ENCODE measurements around the gene RETREG2. TPM values are rescaled to one million over a fixed set of nuclear protein-coding genes. Genes with fewer than 3 reads are reported as not detected.

RETREG2 gene
- total and polyA plus RNA-seq, 2 experiments from 2014 or later: 13.2 to 41.8 TPM

DNA sequence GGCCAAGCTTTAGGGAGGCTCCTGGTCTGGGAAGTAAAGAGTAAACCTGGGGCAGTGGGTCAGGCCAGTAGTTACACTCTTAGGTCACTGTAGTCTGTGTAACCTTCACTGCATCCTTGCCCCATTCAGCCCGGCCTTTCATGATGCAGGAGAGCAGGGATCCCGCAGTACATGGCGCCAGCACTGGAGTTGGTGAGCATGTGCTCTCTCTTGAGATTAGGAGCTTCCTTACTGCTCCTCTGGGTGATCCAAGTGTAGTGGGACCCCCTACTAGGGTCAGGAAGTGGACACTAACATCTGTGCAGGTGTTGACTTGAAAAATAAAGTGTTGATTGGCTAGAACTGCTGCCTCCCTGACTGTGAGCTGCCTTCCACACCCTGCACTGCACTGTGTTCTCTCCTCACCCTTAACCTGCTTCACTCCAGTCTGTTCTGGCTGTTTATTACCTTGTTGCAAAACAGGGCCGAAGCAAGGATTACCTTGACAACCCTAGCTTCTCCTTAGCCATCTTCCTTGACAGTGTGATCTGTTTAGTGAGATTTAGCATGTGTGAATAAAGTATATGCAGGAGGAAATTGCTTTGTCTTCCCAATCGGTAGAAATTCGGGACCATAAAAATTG, 5.2 kb downstream of the RETREG2 start:
- no peak for ATAC-seq

More for the DNA sequence above, 5.2 kb downstream of the RETREG2 start:
- Histone ChIP-seq H3F3A (replicated peaks; ENCODE audit: low read depth) (0 out of 2 replicates have a peak, but pooled peaks cover 6% of the 10 kb centered on the region), H3K4me2 (no peak overlapping the region), H3K27me3 (ENCODE audit: insufficient read depth) (no peaks in the 10 kb centered on the region), H3K4me1 (ENCODE audit: insufficient read depth) (peaks cover 7% of the 10 kb centered on the region), H2AFZ (no peak overlapping the region), H3K27ac (ENCODE audit: low read depth) (no peak overlapping the region), H3K36me3 (ENCODE audit: insufficient read depth) (no peaks in the 10 kb centered on the region), H4K20me1 (replicated peaks; ENCODE audit: insufficient read depth) (no peaks in the 10 kb centered on the region; the same call in 1 of the 2 replicates), H3K9me2 (ENCODE audit: insufficient read depth) (no peaks in the 10 kb centered on the region), H3K4me3 (no peak overlapping the region), H3K79me2 (replicated peaks; ENCODE audit: insufficient read depth) (peaks cover 7% of the 10 kb centered on the region)
- TF ChIP-seq, protein P1, sequence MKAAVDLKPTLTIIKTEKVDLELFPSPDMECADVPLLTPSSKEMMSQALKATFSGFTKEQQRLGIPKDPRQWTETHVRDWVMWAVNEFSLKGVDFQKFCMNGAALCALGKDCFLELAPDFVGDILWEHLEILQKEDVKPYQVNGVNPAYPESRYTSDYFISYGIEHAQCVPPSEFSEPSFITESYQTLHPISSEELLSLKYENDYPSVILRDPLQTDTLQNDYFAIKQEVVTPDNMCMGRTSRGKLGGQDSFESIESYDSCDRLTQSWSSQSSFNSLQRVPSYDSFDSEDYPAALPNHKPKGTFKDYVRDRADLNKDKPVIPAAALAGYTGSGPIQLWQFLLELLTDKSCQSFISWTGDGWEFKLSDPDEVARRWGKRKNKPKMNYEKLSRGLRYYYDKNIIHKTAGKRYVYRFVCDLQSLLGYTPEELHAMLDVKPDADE (IDR thresholded peaks at IDR 0.05): no peak
- TF ChIP-seq JUNB (IDR thresholded peaks at IDR 0.05; ENCODE audit: unreplicated experiment) (no peak), ZNF114 (CRISPR knock-in tag; IDR thresholded peaks at IDR 0.05) (no peak), EZH2 (IDR thresholded peaks at IDR 0.05; ENCODE audit: low read depth, unreplicated experiment) (no peak), STAT1 (IDR thresholded peaks at IDR 0.05; ENCODE audit: unreplicated experiment) (no peak), POLR2AphosphoS5 (IDR thresholded peaks at IDR 0.05; ENCODE audit: low read depth) (no peak), EZH2phosphoT487 (IDR thresholded peaks at IDR 0.05; ENCODE audit: unreplicated experiment) (no peak), CREB1 (CRISPR knock-in tag; IDR thresholded peaks at IDR 0.05; ENCODE audit: low read depth) (no peak), NANOG (IDR thresholded peaks at IDR 0.05; ENCODE audit: borderline replicate concordance) (no peak), ZNF331 (CRISPR knock-in tag; IDR thresholded peaks at IDR 0.05; ENCODE audit: low read depth) (no peak)
- TF ChIP-seq, protein P2, sequence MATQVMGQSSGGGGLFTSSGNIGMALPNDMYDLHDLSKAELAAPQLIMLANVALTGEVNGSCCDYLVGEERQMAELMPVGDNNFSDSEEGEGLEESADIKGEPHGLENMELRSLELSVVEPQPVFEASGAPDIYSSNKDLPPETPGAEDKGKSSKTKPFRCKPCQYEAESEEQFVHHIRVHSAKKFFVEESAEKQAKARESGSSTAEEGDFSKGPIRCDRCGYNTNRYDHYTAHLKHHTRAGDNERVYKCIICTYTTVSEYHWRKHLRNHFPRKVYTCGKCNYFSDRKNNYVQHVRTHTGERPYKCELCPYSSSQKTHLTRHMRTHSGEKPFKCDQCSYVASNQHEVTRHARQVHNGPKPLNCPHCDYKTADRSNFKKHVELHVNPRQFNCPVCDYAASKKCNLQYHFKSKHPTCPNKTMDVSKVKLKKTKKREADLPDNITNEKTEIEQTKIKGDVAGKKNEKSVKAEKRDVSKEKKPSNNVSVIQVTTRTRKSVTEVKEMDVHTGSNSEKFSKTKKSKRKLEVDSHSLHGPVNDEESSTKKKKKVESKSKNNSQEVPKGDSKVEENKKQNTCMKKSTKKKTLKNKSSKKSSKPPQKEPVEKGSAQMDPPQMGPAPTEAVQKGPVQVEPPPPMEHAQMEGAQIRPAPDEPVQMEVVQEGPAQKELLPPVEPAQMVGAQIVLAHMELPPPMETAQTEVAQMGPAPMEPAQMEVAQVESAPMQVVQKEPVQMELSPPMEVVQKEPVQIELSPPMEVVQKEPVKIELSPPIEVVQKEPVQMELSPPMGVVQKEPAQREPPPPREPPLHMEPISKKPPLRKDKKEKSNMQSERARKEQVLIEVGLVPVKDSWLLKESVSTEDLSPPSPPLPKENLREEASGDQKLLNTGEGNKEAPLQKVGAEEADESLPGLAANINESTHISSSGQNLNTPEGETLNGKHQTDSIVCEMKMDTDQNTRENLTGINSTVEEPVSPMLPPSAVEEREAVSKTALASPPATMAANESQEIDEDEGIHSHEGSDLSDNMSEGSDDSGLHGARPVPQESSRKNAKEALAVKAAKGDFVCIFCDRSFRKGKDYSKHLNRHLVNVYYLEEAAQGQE (IDR thresholded peaks at IDR 0.05; ENCODE audit: unreplicated experiment): no peak
- TF ChIP-seq, protein P3, sequence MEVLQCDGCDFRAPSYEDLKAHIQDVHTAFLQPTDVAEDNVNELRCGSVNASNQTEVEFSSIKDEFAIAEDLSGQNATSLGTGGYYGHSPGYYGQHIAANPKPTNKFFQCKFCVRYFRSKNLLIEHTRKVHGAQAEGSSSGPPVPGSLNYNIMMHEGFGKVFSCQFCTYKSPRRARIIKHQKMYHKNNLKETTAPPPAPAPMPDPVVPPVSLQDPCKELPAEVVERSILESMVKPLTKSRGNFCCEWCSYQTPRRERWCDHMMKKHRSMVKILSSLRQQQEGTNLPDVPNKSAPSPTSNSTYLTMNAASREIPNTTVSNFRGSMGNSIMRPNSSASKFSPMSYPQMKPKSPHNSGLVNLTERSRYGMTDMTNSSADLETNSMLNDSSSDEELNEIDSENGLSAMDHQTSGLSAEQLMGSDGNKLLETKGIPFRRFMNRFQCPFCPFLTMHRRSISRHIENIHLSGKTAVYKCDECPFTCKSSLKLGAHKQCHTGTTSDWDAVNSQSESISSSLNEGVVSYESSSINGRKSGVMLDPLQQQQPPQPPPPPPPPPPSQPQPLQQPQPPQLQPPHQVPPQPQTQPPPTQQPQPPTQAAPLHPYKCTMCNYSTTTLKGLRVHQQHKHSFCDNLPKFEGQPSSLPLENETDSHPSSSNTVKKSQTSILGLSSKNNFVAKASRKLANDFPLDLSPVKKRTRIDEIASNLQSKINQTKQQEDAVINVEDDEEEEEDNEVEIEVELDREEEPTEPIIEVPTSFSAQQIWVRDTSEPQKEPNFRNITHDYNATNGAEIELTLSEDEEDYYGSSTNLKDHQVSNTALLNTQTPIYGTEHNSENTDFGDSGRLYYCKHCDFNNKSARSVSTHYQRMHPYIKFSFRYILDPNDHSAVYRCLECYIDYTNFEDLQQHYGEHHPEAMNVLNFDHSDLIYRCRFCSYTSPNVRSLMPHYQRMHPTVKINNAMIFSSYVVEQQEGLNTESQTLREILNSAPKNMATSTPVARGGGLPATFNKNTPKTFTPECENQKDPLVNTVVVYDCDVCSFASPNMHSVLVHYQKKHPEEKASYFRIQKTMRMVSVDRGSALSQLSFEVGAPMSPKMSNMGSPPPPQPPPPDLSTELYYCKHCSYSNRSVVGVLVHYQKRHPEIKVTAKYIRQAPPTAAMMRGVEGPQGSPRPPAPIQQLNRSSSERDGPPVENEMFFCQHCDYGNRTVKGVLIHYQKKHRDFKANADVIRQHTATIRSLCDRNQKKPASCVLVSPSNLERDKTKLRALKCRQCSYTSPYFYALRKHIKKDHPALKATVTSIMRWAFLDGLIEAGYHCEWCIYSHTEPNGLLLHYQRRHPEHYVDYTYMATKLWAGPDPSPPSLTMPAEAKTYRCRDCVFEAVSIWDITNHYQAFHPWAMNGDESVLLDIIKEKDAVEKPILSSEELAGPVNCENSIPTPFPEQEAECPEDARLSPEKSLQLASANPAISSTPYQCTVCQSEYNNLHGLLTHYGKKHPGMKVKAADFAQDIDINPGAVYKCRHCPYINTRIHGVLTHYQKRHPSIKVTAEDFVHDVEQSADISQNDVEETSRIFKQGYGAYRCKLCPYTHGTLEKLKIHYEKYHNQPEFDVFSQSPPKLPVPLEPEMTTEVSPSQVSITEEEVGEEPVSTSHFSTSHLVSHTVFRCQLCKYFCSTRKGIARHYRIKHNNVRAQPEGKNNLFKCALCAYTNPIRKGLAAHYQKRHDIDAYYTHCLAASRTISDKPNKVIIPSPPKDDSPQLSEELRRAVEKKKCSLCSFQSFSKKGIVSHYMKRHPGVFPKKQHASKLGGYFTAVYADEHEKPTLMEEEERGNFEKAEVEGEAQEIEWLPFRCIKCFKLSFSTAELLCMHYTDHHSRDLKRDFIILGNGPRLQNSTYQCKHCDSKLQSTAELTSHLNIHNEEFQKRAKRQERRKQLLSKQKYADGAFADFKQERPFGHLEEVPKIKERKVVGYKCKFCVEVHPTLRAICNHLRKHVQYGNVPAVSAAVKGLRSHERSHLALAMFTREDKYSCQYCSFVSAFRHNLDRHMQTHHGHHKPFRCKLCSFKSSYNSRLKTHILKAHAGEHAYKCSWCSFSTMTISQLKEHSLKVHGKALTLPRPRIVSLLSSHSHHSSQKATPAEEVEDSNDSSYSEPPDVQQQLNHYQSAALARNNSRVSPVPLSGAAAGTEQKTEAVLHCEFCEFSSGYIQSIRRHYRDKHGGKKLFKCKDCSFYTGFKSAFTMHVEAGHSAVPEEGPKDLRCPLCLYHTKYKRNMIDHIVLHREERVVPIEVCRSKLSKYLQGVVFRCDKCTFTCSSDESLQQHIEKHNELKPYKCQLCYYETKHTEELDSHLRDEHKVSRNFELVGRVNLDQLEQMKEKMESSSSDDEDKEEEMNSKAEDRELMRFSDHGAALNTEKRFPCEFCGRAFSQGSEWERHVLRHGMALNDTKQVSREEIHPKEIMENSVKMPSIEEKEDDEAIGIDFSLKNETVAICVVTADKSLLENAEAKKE (CRISPR knock-in tag; IDR thresholded peaks at IDR 0.05): no peak
- TF ChIP-seq, protein P4, sequence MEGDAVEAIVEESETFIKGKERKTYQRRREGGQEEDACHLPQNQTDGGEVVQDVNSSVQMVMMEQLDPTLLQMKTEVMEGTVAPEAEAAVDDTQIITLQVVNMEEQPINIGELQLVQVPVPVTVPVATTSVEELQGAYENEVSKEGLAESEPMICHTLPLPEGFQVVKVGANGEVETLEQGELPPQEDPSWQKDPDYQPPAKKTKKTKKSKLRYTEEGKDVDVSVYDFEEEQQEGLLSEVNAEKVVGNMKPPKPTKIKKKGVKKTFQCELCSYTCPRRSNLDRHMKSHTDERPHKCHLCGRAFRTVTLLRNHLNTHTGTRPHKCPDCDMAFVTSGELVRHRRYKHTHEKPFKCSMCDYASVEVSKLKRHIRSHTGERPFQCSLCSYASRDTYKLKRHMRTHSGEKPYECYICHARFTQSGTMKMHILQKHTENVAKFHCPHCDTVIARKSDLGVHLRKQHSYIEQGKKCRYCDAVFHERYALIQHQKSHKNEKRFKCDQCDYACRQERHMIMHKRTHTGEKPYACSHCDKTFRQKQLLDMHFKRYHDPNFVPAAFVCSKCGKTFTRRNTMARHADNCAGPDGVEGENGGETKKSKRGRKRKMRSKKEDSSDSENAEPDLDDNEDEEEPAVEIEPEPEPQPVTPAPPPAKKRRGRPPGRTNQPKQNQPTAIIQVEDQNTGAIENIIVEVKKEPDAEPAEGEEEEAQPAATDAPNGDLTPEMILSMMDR (conservative IDR thresholded peaks at IDR 0.05; ENCODE audit: low read depth in 2 of 2): no peak
- H3K4me1 Mint-ChIP-seq: peaks cover 8% of the 10 kb centered on the region; the same call in 2 of the 3 replicates
- DNase-seq (ENCODE audit: low spot score): no peak
- H3K36me3 Mint-ChIP-seq (ENCODE audit: low read depth): peaks cover 30% of the 10 kb centered on the region
- H3K4me3 Mint-ChIP-seq: no peak overlapping the region
- H3K9me3 Mint-ChIP-seq: no peaks in the 10 kb centered on the region; the same call in 2 of the 3 replicates
- H3K27me3 Mint-ChIP-seq (ENCODE audit: insufficient read depth, low read depth, poor library complexity): peaks cover 5% of the 10 kb centered on the region
- no peak overlapping the region for H3K27ac Mint-ChIP-seq

Data from GM23338 (cell line).